ENCODE measurements around the gene CACNB3.

GRCh38 chr12:48783432-48783831 is 34.9 kb upstream of the CACNB3 start:
- no peak for TF ChIP-seq CTCF (IDR thresholded peaks at IDR 0.05; ENCODE audit: insufficient read depth, low read depth, low read length)
- TF ChIP-seq EZH2 (IDR thresholded peaks at IDR 0.05; ENCODE audit: insufficient read depth, low read length) = no peak

Measured in astrocyte (in vitro differentiated cells and primary cell).